PC-9 (cell line): ENCODE data around the gene NECTIN1. TPM values are rescaled to one million over a fixed set of nuclear protein-coding genes. Genes with fewer than 3 reads are reported as not detected.

Experiments
- BruUV-seq: library from RNA; stranded (reverse); fragments of 400-500 nt; replicated peaks from 2 replicates; lab custom pipeline; 2021; lab: Mats Ljungman, UMichigan
- CTCF ChIA-PET: fragments of 300-600 bp; sonication (Branson Sonifier 250); formaldehyde crosslinking; loops from one replicate; lab custom pipeline; 2022; ENCODE audit warnings: antibody characterized with exemption; lab: Charles Lee
- POLR2A ChIA-PET: fragments of 300-600 bp; sonication (Branson Sonifier 250); formaldehyde crosslinking; loops from one replicate; lab custom pipeline; 2022; ENCODE audit warnings: antibody characterized with exemption; ENCODE audit not compliant: unreplicated experiment; lab: Charles Lee
- DNase-seq, 2 experiments: peaks; one replicate each; pipeline versions ENCODE4 v3.0.0 to v3.0.0-alpha.2; 2015 to 2022; ENCODE audit warnings: mixed read lengths in 1 of 2
- H2AFZ ChIP-seq: fragments of 200-600 bp; sonication (generic); 2 replicates; pipeline ENCODE4 v1.8.1; 2017; ENCODE audit warnings: antibody characterized with exemption
- H3F3A ChIP-seq: fragments of 200-600 bp; sonication (generic); 2 replicates; pipeline ENCODE4 v1.8.1; 2017; ENCODE audit warnings: antibody characterized with exemption, mild to moderate bottlenecking, low read depth; ENCODE audit not compliant: insufficient read depth
- H3K27ac ChIP-seq: fragments of 200-600 bp; sonication (generic); 2 replicates; pipeline ENCODE4 v1.6.1; 2016; ENCODE audit warnings: mixed run types
- H3K27me3 ChIP-seq: fragments of 200-600 bp; sonication (generic); 2 replicates; pipeline ENCODE4 v1.6.1; 2016; ENCODE audit warnings: low read depth, mixed run types; ENCODE audit not compliant: insufficient read depth
- H3K36me3 ChIP-seq: fragments of 200-600 bp; sonication (generic); 2 replicates; pipeline ENCODE4 v1.6.1; 2016; ENCODE audit warnings: low read depth, mixed run types
- H3K4me1 ChIP-seq: fragments of 200-600 bp; sonication (generic); replicated peaks from 2 replicates; pipeline ENCODE4 v1.6.1; 2016; ENCODE audit warnings: mixed run types; ENCODE audit not compliant: insufficient read depth
- H3K4me2 ChIP-seq: fragments of 200-600 bp; sonication (generic); 2 replicates; pipeline ENCODE4 v1.6.1; 2017; ENCODE audit warnings: mixed run types
- H3K4me3 ChIP-seq: fragments of 200-600 bp; sonication (generic); 2 replicates; pipeline ENCODE4 v1.6.1; 2016; ENCODE audit warnings: mixed run types
- H3K79me2 ChIP-seq: fragments of 200-600 bp; sonication (generic); 2 replicates; pipeline ENCODE4 v1.6.1; 2017; ENCODE audit warnings: low read depth, mixed run types
- H3K9me2 ChIP-seq: fragments of 200-600 bp; sonication (generic); 2 replicates; pipeline ENCODE4 v1.8.1; 2017; ENCODE audit warnings: mild to moderate bottlenecking; ENCODE audit not compliant: insufficient read depth
- H3K9me3 ChIP-seq: fragments of 200-600 bp; sonication (generic); 2 replicates; pipeline ENCODE4 v1.8.1; 2016; ENCODE audit warnings: low read depth; ENCODE audit not compliant: insufficient read depth
- H4K20me1 ChIP-seq: fragments of 200-600 bp; sonication (generic); 2 replicates; pipeline ENCODE4 v1.8.1; 2017; ENCODE audit not compliant: insufficient read depth
- EZH2 ChIP-seq: fragments of 200-600 bp; sonication (generic); IDR thresholded peaks from 2 replicates; pipeline ENCODE4 v1.8.0; 2017; ENCODE audit warnings: antibody characterized with exemption, low read depth
- intact Hi-C: fragments of 100-400 bp; cut with micrococcal nuclease; formaldehyde crosslinking; loops from one replicate; pipeline ENCODE4 v1.10.0; 2022; ENCODE audit not compliant: unreplicated experiment
- total RNA-seq: library from RNA; stranded (reverse); gene quantifications from 2 replicates; pipeline ENCODE4 v1.2.3, GENCODE V29; 2021
- TF ChIP-seq, protein P1 (sequence below): fragments of 200-600 bp; sonication (generic); conservative IDR thresholded peaks from 2 replicates; pipeline ENCODE4 v1.6.1; 2017; ENCODE audit warnings: mixed run types, antibody characterized with exemption, mild to moderate bottlenecking, moderate library complexity

Gene NECTIN1
- total RNA-seq, 1 experiment from 2014 or later: 17.6 TPM

DNA sequence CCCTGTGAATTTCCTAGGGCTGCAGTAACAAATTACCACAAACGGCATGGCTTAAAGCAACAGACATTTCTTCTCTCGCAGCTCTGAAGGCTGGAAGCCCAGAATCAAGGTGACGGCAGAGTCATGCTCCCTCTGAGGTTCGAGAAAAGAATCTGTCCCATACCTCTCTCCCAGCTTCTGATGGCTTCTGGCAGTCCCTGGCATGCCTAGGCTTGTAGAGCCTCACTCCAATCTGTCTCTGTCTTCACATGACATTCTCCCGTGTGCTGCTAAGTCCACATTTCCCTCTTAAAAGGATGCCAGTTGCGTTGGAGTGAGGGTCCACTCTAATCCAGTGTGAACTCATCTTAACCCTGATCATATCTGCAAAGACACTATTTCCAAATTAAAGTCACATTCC is 116.2 kb downstream of the NECTIN1 start:
- intact Hi-C loops: no loop called here
- no peak overlapping the region for H3K4me2 ChIP-seq
- H3K27me3 ChIP-seq: peaks cover 8% of the 10 kb centered on the region; the same call in 1 of the 2 replicates
- DNase-seq: no peak
- no peak overlapping the region for H3K27ac ChIP-seq
- H3K4me1 ChIP-seq: peaks cover 15% of the 10 kb centered on the region
- ChIA-PET CTCF (no interaction called here), POLR2A (no interaction called here)
- no peaks in the 10 kb centered on the region for H3K36me3 ChIP-seq
- H3K9me3 ChIP-seq: no peaks in the 10 kb centered on the region; the same call in 1 of the 2 replicates
- H3K9me2 ChIP-seq: no peaks in the 10 kb centered on the region
- TF ChIP-seq, protein P1, sequence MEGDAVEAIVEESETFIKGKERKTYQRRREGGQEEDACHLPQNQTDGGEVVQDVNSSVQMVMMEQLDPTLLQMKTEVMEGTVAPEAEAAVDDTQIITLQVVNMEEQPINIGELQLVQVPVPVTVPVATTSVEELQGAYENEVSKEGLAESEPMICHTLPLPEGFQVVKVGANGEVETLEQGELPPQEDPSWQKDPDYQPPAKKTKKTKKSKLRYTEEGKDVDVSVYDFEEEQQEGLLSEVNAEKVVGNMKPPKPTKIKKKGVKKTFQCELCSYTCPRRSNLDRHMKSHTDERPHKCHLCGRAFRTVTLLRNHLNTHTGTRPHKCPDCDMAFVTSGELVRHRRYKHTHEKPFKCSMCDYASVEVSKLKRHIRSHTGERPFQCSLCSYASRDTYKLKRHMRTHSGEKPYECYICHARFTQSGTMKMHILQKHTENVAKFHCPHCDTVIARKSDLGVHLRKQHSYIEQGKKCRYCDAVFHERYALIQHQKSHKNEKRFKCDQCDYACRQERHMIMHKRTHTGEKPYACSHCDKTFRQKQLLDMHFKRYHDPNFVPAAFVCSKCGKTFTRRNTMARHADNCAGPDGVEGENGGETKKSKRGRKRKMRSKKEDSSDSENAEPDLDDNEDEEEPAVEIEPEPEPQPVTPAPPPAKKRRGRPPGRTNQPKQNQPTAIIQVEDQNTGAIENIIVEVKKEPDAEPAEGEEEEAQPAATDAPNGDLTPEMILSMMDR: no peak
- TF ChIP-seq EZH2: no peak
- H3K79me2 ChIP-seq: no peaks in the 10 kb centered on the region
- H3K4me3 ChIP-seq: no peak overlapping the region
- no peaks in the 10 kb centered on the region for H4K20me1 ChIP-seq
- H3F3A ChIP-seq: peaks cover 6% of the 10 kb centered on the region; the same call in 1 of the 2 replicates
- H2AFZ ChIP-seq: no peak overlapping the region
- no TSS peak for BruUV-seq

- Histone ChIP-seq H3K79me2 (no peaks in the 10 kb centered on the region), H3K4me2 (no peak overlapping the region), H2AFZ (no peak overlapping the region), H3K4me3 (no peak overlapping the region), H4K20me1 (no peaks in the 10 kb centered on the region), H3K4me1 (peaks cover 13% of the 10 kb centered on the region), H3F3A (peaks cover 4% of the 10 kb centered on the region; the same call in 1 of the 2 replicates), H3K36me3 (no peaks in the 10 kb centered on the region), H3K27ac (no peak overlapping the region), H3K27me3 (peaks cover 8% of the 10 kb centered on the region; the same call in 1 of the 2 replicates), H3K9me3 (no peaks in the 10 kb centered on the region; the same call in 1 of the 2 replicates), H3K9me2 (no peaks in the 10 kb centered on the region)
- ChIA-PET CTCF (no interaction called here), POLR2A (no interaction called here)
- no TSS peak for BruUV-seq
- TF ChIP-seq, protein P1: no peak
- intact Hi-C loops: no loop called here
- DNase-seq: no peak
Measured at GRCh38 chr11:119610836-119611426, 118.1 kb downstream of the NECTIN1 start.

GRCh38 chr11:119608781-119609180 is 120.2 kb downstream of the NECTIN1 start:
- Histone ChIP-seq H3K79me2 (no peaks in the 10 kb centered on the region), H3K9me2 (no peaks in the 10 kb centered on the region), H3K9me3 (no peaks in the 10 kb centered on the region; the same call in 1 of the 2 replicates), H4K20me1 (no peaks in the 10 kb centered on the region), H3K27ac (no peak overlapping the region), H3F3A (no peaks in the 10 kb centered on the region), H3K27me3 (peaks cover 8% of the 10 kb centered on the region; the same call in 1 of the 2 replicates), H3K36me3 (no peaks in the 10 kb centered on the region), H2AFZ (no peak overlapping the region), H3K4me2 (no peak overlapping the region), H3K4me1 (peaks cover 3% of the 10 kb centered on the region; the same call in 1 of the 2 replicates), H3K4me3 (no peak overlapping the region)
- DNase-seq: no peak
- ChIA-PET POLR2A (interaction anchor here (0.6 to 0.7 kb wide), 2 partner anchors 12 to 59 kb away, joined by 5 to 8 read pairs; no protein-coding TSS in a partner anchor), CTCF (no interaction called here)
- no peak for TF ChIP-seq EZH2
- TF ChIP-seq, protein P1: no peak
- intact Hi-C loops: loop anchor here (10.0 kb wide), 1 partner anchor 74 kb away; no protein-coding TSS in a partner anchor
- no TSS peak for BruUV-seq
